ENCODE measurements around the gene TAGLN.
"Not testable (repeated sequence)": the region's sequence is repeated elsewhere in the genome, so short reads cannot be mapped to it uniquely, and the experiment has no call there.

The TAGLN gene

GRCh38 chr11:117197516-117198456 lies 1.4 kb upstream of the TAGLN start:
- no peak for DNase-seq

- no peak for DNase-seq
Observed at GRCh38 chr11:117198613-117199012, 557 bp upstream of the TAGLN start.

- DNase-seq = no peak
Observed at GRCh38 chr11:117199916-117200812, 994 bp downstream of the TAGLN start.

GRCh38 chr11:117200813-117201657 lies 1.9 kb downstream of the TAGLN start:
- DNase-seq = no peak

- no peak for DNase-seq
Observed at GRCh38 chr11:117201658-117202305, 2.6 kb downstream of the TAGLN start.

- no peak for DNase-seq
Observed at GRCh38 chr11:117202386-117203068, 3.4 kb downstream of the TAGLN start.

GRCh38 chr11:117203069-117203407 lies 3.9 kb downstream of the TAGLN start:
- no peak for DNase-seq

- DNase-seq = no peak
Observed at GRCh38 chr11:117204283-117205080, 5.3 kb downstream of the TAGLN start.

GRCh38 chr11:117205211-117205818 lies 6.1 kb downstream of the TAGLN start:
- no peak for DNase-seq

GRCh38 chr11:117206111-117206510 lies 6.9 kb downstream of the TAGLN start:
- DNase-seq = not testable (repeated sequence)

- not testable (repeated sequence) for DNase-seq
Observed at GRCh38 chr11:117206859-117207258, 7.7 kb downstream of the TAGLN start.

GRCh38 chr11:117207481-117207880 lies 8.3 kb downstream of the TAGLN start:
- DNase-seq = not testable (repeated sequence)

- not testable (repeated sequence) for DNase-seq
Observed at GRCh38 chr11:117208710-117209109, 9.5 kb downstream of the TAGLN start.

GRCh38 chr11:117209351-117210125 lies 10.4 kb downstream of the TAGLN start:
- DNase-seq = not testable (repeated sequence)

GRCh38 chr11:117210620-117211019 lies 11.4 kb downstream of the TAGLN start:
- no peak for DNase-seq

GRCh38 chr11:117212697-117213355 lies 13.7 kb downstream of the TAGLN start:
- no peak for DNase-seq

GRCh38 chr11:117214404-117215110 lies 15.4 kb downstream of the TAGLN start:
- no peak for DNase-seq

Data from bone marrow (tissue), 2 donors.